ENCODE measurements around the gene ZFAND3.

- TF ChIP-seq CTCF (IDR thresholded peaks at IDR 0.05; ENCODE audit: insufficient read depth, low read depth, low read length) (no peak), EZH2 (IDR thresholded peaks at IDR 0.05; ENCODE audit: insufficient read depth, low read length) (no peak)
Measured at GRCh38 chr6:37788259-37788658, 31.3 kb upstream of the ZFAND3 start.

Data from astrocyte (in vitro differentiated cells and primary cell).